Measurements from ENCODE around the gene NIPAL3.

DNA sequence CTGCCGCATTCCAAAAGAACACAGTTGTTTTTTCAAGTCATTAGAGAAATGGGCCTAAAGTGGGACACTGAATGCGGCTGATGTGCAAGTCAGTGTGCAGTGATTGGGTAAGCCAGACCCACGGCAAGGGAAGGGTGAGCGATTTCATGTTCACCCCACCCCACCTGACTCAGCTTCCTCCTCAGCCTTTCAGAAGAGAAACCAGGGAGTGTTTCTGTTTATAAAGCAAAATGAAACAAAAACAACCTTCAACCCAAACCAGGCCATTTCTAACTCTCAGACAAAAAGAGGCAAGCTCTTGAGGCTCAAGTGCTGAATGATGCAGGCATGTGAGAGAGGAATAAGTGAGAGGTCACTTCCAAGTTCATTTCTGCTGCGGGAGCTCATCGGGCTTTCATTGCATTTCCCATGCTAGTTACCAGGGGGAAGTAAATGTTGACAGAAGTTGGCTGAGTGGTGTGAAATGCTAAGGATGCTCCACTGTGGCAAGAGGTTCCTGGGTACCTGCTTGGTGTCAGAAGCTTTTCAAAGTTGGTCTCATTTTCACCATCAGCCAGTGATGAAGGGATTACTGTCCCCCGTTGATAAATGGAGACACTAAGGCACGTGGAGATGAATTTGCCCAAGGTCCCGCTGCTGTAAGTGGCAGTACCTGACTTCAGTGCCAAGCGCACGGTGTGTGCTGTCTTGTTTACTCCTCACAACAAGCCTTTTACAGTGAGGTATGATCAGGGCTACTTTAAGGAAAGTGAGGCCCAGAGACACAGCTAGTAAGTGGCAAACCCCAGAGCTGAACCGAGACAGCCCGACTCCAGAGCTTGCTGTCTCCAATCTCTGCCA lies 31.1 kb upstream of the NIPAL3 start:
- TF ChIP-seq, protein P1, sequence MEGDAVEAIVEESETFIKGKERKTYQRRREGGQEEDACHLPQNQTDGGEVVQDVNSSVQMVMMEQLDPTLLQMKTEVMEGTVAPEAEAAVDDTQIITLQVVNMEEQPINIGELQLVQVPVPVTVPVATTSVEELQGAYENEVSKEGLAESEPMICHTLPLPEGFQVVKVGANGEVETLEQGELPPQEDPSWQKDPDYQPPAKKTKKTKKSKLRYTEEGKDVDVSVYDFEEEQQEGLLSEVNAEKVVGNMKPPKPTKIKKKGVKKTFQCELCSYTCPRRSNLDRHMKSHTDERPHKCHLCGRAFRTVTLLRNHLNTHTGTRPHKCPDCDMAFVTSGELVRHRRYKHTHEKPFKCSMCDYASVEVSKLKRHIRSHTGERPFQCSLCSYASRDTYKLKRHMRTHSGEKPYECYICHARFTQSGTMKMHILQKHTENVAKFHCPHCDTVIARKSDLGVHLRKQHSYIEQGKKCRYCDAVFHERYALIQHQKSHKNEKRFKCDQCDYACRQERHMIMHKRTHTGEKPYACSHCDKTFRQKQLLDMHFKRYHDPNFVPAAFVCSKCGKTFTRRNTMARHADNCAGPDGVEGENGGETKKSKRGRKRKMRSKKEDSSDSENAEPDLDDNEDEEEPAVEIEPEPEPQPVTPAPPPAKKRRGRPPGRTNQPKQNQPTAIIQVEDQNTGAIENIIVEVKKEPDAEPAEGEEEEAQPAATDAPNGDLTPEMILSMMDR (IDR thresholded peaks at IDR 0.05): no peak
- no peak for TF ChIP-seq POLR2A (IDR thresholded peaks at IDR 0.05)
- TF ChIP-seq POLR2AphosphoS5 (IDR thresholded peaks at IDR 0.05): peak in 1 of 2 donors; percentile 66
